CD4-positive, alpha-beta T cell treated with Interleukin-15 for 4 hours (primary cell): ENCODE results near the gene STRIP1.

ENCODE experiments used
- DNase-seq: peaks from one replicate; pipeline ENCODE4 v3.0.0-alpha.2; 2020; ENCODE audit warnings: low spot score

The STRIP1 gene

DNA sequence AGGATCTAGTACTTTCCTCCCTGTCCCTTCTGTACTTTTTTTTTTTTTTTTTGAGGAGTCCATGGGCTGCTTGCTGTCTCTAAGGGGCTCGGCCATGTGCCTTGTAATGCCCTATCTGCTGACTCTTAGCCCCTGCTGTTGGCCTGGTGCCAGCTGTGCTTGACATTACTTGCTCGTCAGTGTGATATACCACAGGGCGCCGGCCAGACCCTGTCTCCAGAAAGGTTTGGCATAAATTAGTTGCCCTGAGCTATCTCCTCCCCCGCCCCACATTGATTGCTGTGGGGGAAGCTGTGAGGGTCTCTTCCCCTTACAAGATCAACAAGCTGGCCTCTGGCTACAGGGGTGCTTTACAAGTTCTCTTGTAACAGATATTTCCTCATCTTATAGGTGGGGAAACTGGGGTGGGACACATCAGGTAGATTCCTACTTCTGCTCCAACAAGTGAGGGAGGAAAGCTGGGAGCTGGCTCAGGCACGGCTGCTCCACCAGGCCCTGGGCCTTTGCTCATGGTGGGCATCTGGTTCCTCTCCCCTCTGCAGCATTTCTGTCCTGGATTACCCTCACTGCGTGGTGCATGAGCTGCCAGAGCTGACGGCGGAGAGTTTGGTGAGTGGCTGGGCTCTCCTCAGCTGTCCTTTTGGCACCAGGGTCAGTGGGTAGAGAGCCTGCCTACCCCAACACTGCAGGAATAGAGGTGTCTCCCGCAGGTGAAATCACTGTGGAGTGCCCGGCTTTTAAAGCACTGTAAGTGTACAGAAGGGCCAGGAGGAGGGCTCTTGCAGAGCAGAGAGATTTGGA is 15.6 kb downstream of the STRIP1 start:
- DNase-seq: no peak

DNA sequence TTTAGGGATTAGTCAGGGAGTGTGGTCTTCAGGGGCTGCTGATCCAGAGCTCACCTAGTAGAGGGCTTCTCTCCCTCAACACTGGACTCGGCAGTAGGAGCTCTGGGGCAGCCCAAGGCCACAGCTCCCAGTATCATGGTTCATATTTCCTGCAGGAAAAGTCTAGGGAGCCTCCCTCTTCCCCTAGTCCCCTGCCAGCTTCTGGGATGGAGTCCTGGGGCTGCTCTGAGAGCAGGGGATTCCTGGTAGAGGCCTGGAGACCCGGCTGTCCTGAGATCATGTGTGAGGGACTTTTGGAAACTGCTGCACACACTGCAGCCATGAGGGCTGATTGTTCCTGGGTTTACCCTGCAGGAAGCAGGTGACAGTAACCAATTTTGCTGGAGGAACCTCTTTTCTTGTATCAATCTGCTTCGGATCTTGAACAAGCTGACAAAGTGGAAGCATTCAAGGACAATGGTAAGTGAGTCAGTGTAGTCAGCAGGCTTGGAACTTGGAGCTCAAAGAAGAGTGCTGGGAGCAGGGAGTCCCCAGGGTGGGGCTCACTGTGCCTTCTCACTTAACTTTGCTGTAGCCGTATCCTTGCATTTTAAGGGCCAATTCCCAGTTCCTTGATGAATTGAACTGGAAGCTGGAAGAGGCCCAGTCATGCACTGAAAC is 16.3 kb downstream of the STRIP1 start:
- no peak for DNase-seq

GRCh38 chr1:110051262-110051648 is 16.8 kb downstream of the STRIP1 start:
- no peak for DNase-seq

DNA sequence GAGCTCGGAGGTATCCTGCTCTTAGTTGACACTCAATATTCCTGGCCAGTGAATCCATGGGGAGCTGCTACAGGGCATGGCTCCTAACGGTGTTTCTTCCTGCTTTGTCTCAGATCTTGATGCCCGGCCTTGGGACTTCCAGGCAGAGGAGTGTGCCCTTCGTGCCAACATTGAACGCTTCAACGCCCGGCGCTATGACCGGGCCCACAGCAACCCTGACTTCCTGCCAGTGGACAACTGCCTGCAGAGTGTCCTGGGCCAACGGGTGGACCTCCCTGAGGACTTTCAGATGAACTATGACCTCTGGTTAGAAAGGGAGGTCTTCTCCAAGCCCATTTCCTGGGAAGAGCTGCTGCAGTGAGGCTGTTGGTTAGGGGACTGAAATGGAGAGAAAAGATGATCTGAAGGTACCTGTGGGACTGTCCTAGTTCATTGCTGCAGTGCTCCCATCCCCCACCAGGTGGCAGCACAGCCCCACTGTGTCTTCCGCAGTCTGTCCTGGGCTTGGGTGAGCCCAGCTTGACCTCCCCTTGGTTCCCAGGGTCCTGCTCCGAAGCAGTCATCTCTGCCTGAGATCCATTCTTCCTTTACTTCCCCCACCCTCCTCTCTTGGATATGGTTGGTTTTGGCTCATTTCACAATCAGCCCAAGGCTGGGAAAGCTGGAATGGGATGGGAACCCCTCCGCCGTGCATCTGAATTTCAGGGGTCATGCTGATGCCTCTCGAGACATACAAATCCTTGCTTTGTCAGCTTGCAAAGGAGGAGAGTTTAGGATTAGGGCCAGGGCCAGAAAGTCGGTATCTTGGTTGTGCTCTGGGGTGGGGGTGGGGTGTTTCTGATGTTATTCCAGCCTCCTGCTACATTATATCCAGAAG is 19.4 kb downstream of the STRIP1 start:
- DNase-seq: peak; percentile 63

- DNase-seq: no peak
Measured at GRCh38 chr1:110055493-110056284, 21.3 kb downstream of the STRIP1 start.

GRCh38 chr1:110056285-110056683 is 21.9 kb downstream of the STRIP1 start:
- DNase-seq: no peak

- no peak for DNase-seq
Measured at GRCh38 chr1:110056776-110057175, 22.4 kb downstream of the STRIP1 start.

- DNase-seq: no peak
Measured at GRCh38 chr1:110057963-110058518, 23.6 kb downstream of the STRIP1 start.

DNA sequence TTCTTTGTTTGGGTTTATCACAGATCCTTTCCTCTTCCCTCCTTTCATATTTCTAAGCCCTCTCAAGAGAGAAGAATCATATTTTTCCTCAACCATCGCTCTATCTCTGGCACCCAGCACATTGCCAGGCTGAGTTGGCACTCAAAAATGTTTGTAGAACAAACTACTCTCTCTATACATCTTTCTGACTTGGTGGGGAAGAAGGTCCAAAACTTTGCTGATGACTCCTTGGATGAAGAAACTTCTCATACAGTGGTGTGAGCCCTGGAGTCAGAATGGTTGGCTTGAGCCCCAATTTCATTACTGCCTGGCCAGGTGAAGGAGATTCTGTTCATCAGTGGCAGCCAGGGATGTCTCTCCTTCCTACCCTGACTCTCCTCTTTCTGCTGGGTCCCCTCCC is 24.2 kb downstream of the STRIP1 start:
- no peak for DNase-seq

GRCh38 chr1:110059133-110059863 is 24.9 kb downstream of the STRIP1 start:
- no peak for DNase-seq

DNA sequence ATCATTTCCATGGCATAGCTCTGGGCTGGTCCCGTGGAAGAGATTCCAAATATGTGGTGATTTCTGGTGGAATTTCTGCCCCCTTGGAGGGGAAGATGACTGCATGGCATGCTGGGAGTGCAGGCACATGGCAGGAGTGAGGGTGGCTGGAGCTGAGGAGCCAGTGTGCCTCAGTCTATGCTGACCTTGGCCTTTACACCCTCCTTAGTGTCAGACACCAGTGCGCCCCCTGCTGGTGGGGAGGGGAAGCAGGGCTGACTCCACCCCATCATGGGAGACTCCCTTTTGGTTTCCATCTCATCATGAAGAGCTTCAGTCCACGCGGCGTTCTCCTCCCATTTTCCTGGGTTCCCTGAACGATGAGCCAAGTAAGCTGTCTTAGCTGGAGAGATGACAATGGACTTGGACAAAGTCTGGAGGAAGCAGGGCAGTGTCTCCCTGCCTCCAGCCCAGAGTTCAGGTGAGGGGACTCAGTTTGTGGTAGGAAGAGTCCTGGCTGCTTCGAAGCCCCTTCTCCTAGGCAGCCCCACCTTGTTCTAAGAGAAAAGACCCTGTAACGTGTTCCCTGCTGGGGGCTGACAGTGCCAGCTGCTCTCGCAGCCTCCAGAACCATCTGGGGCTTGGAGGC is 25.7 kb downstream of the STRIP1 start:
- DNase-seq: peak; percentile 64

DNA sequence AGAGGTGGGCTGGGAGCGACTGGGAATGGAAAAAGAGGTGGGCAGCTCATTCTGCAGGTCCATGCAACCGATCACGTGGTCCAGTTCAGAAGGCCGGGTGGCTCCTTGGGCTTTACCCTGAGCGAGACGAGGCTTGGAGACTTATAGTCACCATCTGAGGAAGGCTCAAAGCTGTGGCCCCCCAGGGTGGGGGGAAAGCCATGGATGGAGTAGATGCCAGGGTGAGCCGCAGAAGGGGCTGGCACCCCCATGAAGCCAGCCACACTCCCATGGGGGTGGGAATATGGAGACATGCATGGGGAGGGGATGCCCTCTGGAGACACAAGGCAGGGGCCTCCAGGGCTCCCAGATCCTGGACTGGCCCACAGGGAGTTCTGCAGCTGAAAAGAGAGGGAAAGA is 26.2 kb downstream of the STRIP1 start:
- no peak for DNase-seq

DNA sequence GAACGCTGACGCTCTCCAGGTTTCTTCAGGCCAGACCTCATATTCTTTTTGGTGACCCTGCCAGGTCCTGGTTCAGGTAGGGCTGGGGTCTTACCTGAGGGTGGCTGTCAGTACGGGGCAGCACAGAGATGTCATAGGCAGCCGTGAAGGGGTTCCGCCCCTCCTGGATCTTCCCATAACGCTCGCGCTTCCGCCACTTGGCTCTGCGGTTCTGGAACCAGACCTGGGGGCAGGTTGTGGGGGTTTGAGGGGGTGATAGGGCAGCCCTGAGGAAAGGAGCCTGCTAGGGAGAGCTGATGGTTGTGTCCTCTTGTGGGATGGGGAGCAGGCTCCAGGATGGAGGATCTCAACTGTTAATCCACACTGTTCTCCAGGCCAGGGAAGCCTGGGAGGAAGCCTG is 26.9 kb downstream of the STRIP1 start:
- no peak for DNase-seq

- DNase-seq: no peak
Measured at GRCh38 chr1:110062612-110063011, 28.2 kb downstream of the STRIP1 start.

DNA sequence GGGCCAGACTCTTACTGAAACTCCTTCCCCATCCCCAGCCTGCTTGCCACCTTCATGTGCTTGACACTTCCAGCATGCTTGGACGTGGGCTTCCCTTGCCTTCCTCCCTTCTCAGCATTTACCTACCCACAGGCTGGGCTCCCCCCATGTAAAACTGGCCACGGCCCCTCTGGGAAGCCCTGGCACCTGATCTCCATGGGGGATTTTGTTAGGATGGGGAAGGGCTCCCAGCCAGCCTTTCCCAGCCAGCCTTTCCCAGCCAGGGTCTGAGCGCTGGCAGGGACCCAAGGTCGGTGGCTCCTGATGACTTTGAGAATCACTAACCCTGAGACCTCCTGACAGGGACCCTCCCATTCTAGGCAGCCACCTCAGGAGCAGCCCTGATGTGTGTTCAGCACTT is 29.4 kb downstream of the STRIP1 start:
- DNase-seq: no peak

GRCh38 chr1:110064576-110065337 is 30.3 kb downstream of the STRIP1 start:
- no peak for DNase-seq

DNA sequence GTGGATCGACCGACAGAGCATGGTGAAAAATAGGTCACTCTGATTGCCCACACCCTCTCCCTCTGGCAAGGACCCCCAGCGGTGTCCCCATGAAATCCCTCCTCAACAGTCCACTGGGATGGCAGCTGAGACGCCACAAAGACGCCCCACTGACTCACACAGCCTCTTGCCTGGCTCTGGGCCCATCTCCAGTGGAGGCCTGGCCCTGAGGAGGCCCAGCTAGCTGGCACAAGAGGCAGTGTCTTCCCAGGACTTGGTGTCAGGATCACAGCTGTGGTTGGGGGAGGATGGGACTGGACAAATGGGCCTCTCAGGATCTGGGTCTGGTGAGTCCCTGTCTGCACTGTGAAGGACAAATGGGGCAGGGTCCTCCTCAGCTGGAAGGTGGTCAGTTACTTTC is 31.4 kb downstream of the STRIP1 start:
- no peak for DNase-seq

DNA sequence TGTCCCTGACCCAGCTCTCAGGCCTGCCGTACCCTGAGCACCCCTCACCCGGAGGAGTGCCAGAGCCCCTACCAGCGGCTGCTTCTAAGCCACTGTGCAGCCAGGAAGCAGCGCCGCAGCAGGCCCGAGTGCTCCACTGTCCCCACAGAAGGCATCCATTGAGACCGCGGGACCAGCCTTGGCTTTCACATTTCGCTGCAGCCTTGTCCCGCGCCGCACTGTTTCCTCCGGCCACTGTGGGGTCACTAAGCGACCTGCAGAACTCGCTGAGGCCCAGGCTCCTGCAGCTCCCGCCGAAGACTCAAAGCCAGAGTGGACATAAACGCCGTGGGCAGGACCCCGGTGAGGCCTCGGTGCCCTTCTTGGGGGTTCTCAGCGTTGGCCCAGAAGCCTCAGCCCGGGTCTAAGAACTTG is 33.1 kb downstream of the STRIP1 start:
- DNase-seq: no peak

DNA sequence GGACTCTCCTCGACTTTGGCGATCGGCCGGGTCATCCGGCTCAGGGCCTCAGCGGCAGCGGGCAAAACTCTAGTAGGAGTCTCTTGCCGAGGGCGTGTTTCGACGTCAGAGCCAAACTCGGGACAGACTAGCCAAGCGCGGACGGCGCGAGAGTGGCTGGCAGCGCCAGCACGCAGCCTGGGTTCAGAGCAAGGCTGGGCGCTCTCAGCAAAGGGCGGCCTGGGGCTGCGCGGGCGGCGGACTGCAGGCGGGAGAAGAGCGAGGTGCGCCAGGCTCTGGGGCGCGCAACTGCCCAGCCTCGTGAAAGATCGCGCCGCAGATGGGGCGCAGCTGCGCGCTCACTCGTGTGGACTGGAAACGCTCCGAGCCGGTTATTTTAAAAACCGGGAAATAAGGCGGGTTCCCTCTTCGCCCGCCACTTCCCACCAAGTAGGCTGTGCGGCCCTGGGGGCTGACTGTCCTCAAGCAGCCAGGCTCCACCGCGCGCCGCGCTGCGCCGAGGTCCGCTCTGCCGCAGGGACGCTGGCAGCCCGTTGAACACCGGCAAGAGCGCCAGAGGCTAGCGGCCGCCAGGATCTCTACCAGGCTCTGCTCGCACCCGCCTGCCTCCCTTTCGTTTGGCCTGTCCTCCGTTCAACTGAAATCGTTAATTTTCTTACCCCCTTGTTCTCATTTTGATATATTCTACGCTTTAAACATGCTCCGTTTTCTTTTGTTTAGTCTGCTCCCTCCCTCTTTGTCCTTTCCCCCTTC is 33.6 kb downstream of the STRIP1 start:
- no peak for DNase-seq
